ENCODE data around the gene OR6B1. TPM values are rescaled to one million over a fixed set of nuclear protein-coding genes. Genes with fewer than 3 reads are reported as not detected.

Gene OR6B1
- polyA plus RNA-seq, 1 donor (not counting 4 experiments of a cell fraction or from before 2014, with no cell fraction given), result not detected

DNA sequence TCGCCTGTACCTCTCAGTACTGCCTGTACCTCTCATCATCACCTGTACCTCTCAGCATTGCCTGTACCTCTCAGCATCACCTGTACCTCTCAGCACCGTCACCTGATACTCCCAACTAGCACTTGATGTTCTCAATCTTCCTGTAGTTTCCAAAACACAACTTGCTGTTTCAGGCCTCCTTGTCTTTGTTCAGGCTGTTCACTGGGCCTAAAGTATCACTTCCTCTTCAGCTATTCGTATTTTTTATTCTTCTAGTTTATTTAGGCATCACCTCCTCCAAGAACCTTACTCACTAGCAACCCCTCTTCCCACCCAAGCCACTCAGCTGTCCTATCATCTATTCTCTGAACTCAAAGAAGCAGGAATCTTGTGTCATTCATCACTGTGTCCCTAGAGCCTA lies 24.1 kb downstream of the OR6B1 start:
- H3K36me3 ChIP-seq (ENCODE audit: control insufficient read depth in 2 of 2, extremely low read depth in 1 of 2, insufficient read depth in 2 of 2, low read length in 2 of 2), result no peaks in the 10 kb centered on the region
- no peak overlapping the region for H3K4me3 ChIP-seq (ENCODE audit: control insufficient read depth in 2 of 3, extremely low read depth in 1 of 3, insufficient read depth in 2 of 3, low read depth in 1 of 3, low read length in 3 of 3)
- H3K9me1 ChIP-seq (ENCODE audit: control insufficient read depth, extremely low read depth, insufficient read depth, low read length), result no peaks in the 10 kb centered on the region
- H2AFZ ChIP-seq (ENCODE audit: control insufficient read depth, low read length), result no peak overlapping the region
- dilution Hi-C loops (cut with MboI; ENCODE audit: extremely low pct_ligation_motif_present, low sequenced_read_pairs), result no loop called here
- no peak overlapping the region for H3K4me2 ChIP-seq (ENCODE audit: control insufficient read depth, extremely low read depth, insufficient read depth, low read depth, low read length)
- TF ChIP-seq, protein P1, sequence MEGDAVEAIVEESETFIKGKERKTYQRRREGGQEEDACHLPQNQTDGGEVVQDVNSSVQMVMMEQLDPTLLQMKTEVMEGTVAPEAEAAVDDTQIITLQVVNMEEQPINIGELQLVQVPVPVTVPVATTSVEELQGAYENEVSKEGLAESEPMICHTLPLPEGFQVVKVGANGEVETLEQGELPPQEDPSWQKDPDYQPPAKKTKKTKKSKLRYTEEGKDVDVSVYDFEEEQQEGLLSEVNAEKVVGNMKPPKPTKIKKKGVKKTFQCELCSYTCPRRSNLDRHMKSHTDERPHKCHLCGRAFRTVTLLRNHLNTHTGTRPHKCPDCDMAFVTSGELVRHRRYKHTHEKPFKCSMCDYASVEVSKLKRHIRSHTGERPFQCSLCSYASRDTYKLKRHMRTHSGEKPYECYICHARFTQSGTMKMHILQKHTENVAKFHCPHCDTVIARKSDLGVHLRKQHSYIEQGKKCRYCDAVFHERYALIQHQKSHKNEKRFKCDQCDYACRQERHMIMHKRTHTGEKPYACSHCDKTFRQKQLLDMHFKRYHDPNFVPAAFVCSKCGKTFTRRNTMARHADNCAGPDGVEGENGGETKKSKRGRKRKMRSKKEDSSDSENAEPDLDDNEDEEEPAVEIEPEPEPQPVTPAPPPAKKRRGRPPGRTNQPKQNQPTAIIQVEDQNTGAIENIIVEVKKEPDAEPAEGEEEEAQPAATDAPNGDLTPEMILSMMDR (optimal IDR thresholded peaks at IDR 0.05 in 1 of 3, IDR thresholded peaks at IDR 0.05 in 1 of 3, conservative IDR thresholded peaks at IDR 0.05 in 1 of 3; ENCODE audit: extremely low read depth in 1 of 3, insufficient read depth in 2 of 3, low read length in 3 of 3), result no peak
- TF ChIP-seq EZH2 (IDR thresholded peaks at IDR 0.05; ENCODE audit: low read length), result no peak
- no peaks in the 10 kb centered on the region for H3K4me1 ChIP-seq (ENCODE audit: control insufficient read depth, extremely low read depth, insufficient read depth, low read length)
- H3K9me3 ChIP-seq (ENCODE audit: control insufficient read depth, low read depth, low read length), result no peaks in the 10 kb centered on the region
- no peaks in the 10 kb centered on the region for H4K20me1 ChIP-seq (ENCODE audit: control insufficient read depth, extremely low read depth, insufficient read depth, low read length)
- H3K79me2 ChIP-seq (ENCODE audit: control insufficient read depth, insufficient read depth, low read length), result no peaks in the 10 kb centered on the region
- no peak overlapping the region for H3K9ac ChIP-seq (ENCODE audit: control insufficient read depth, extremely low read depth, insufficient read depth, low read length)
- no peaks in the 10 kb centered on the region for H3K27me3 ChIP-seq (ENCODE audit: control insufficient read depth, extremely low read depth, insufficient read depth, low read length)
- FAIRE-seq (no peak), DNase-seq (ENCODE audit: low read depth, low spot score) (no peak)
- no peak overlapping the region for H3K27ac ChIP-seq (ENCODE audit: control insufficient read depth, insufficient read depth, low read length)

DNA sequence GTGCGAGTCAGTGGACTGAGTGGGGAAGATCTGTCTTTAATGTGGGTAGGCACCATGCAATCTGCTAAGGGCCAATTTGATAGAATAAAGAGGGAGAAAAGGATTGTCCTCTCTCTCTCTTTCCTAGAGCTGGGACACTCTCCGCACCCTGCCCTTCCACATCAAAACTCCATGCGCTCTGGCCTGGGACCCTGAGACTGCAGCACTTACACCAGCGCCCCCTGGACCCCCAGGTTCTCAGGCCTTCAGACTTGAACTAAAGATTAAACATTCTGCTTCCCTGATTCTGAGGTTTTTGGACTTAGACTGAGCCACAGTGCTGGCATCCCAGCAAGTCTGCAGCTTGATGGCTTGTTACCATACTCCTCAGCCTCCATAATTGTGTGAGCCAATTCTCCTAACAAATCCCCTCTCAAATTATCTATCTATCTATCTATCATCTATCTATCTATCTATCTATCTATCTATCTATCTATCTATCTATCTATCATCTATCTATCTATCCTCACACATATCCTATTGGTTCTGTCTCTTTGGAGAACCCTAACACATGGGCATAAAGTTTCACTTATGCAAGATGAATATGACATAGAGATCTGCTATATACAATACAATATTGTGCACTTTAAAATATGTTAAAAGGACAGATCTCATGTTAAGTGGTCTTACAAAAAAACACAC lies 26.2 kb downstream of the OR6B1 start:
- no peak overlapping the region for H2AFZ ChIP-seq (ENCODE audit: control insufficient read depth, low read length)
- TF ChIP-seq, protein P1 (optimal IDR thresholded peaks at IDR 0.05 in 1 of 3, IDR thresholded peaks at IDR 0.05 in 1 of 3, conservative IDR thresholded peaks at IDR 0.05 in 1 of 3; ENCODE audit: extremely low read depth in 1 of 3, insufficient read depth in 2 of 3, low read length in 3 of 3), result no peak
- TF ChIP-seq EZH2 (IDR thresholded peaks at IDR 0.05; ENCODE audit: low read length), result no peak
- no peaks in the 10 kb centered on the region for H3K36me3 ChIP-seq (ENCODE audit: control insufficient read depth in 2 of 2, extremely low read depth in 1 of 2, insufficient read depth in 2 of 2, low read length in 2 of 2)
- dilution Hi-C loops (cut with MboI; ENCODE audit: extremely low pct_ligation_motif_present, low sequenced_read_pairs), result no loop called here
- H3K4me3 ChIP-seq (ENCODE audit: control insufficient read depth in 2 of 3, extremely low read depth in 1 of 3, insufficient read depth in 2 of 3, low read depth in 1 of 3, low read length in 3 of 3), result no peak overlapping the region
- no peaks in the 10 kb centered on the region for H3K9me3 ChIP-seq (ENCODE audit: control insufficient read depth, low read depth, low read length)
- DNase-seq (ENCODE audit: low read depth, low spot score), result no peak
- no peaks in the 10 kb centered on the region for H3K4me1 ChIP-seq (ENCODE audit: control insufficient read depth, extremely low read depth, insufficient read depth, low read length)
- H3K27me3 ChIP-seq (ENCODE audit: control insufficient read depth, extremely low read depth, insufficient read depth, low read length), result no peaks in the 10 kb centered on the region
- H3K9ac ChIP-seq (ENCODE audit: control insufficient read depth, extremely low read depth, insufficient read depth, low read length), result no peak overlapping the region
- no peak overlapping the region for H3K4me2 ChIP-seq (ENCODE audit: control insufficient read depth, extremely low read depth, insufficient read depth, low read depth, low read length)
- H3K79me2 ChIP-seq (ENCODE audit: control insufficient read depth, insufficient read depth, low read length), result no peaks in the 10 kb centered on the region
- H4K20me1 ChIP-seq (ENCODE audit: control insufficient read depth, extremely low read depth, insufficient read depth, low read length), result no peaks in the 10 kb centered on the region
- no peaks in the 10 kb centered on the region for H3K9me1 ChIP-seq (ENCODE audit: control insufficient read depth, extremely low read depth, insufficient read depth, low read length)
- FAIRE-seq, result no peak
- no peak overlapping the region for H3K27ac ChIP-seq (ENCODE audit: control insufficient read depth, insufficient read depth, low read length)

Data from keratinocyte (primary cell).